LoVo (cell line): ENCODE measurements around the gene ATP5MG.

Experiments used
- DNase-seq: peaks from one replicate; pipeline ENCODE4 v3.0.0-alpha.2; 2016; ENCODE audit warnings: low spot score

Gene ATP5MG

GRCh38 chr11:118442908-118443589, 41.6 kb downstream of the ATP5MG start:
- DNase-seq: no peak

- no peak for DNase-seq
Observed at GRCh38 chr11:118443590-118444218, 42.3 kb downstream of the ATP5MG start.

GRCh38 chr11:118447423-118447822, 46.0 kb downstream of the ATP5MG start:
- no peak for DNase-seq

GRCh38 chr11:118448294-118448693, 46.9 kb downstream of the ATP5MG start:
- DNase-seq: no peak

GRCh38 chr11:118449316-118449918, 48.0 kb downstream of the ATP5MG start:
- no peak for DNase-seq

- DNase-seq: no peak
Observed at GRCh38 chr11:118450451-118450850, 49.0 kb downstream of the ATP5MG start.
